GM23338 (cell line): ENCODE data around the gene RAB22A.
"Not testable (repeated sequence)": the region's sequence is repeated elsewhere in the genome, so short reads cannot be mapped to it uniquely, and the experiment has no call there.

Experiments used
- CTCF ChIP-seq, 2 experiments: fragments of 200-600 bp in 1 of 2; sonication (generic) in 1 of 2; conservative IDR thresholded peaks; 2 replicates each; pipeline versions ENCODE4 v1.5.1 to v1.6.1; 2016 to 2017; ENCODE audit warnings: antibody characterized with exemption in 2 of 2, low read depth in 2 of 2, mild to moderate bottlenecking in 2 of 2, moderate library complexity in 1 of 2
- EZH2 ChIP-seq: fragments of 200-600 bp; sonication (generic); IDR thresholded peaks from one replicate; pipeline ENCODE4 v1.8.0; 2017; ENCODE audit warnings: antibody characterized with exemption, mild to moderate bottlenecking, low read depth; ENCODE audit not compliant: unreplicated experiment
- EZH2phosphoT487 ChIP-seq: fragments of 200-600 bp; sonication (generic); IDR thresholded peaks from one replicate; pipeline ENCODE4 v1.8.1; 2018; ENCODE audit warnings: antibody characterized with exemption; ENCODE audit not compliant: unreplicated experiment
- POLR2AphosphoS5 ChIP-seq: IDR thresholded peaks from 2 replicates; pipeline ENCODE4 v1.6.1; 2016; ENCODE audit warnings: antibody characterized with exemption, low read depth
- REST ChIP-seq: IDR thresholded peaks from one replicate; pipeline ENCODE4 v1.6.1; 2018; ENCODE audit warnings: antibody characterized with exemption; ENCODE audit not compliant: unreplicated experiment
- ZNF462 ChIP-seq: fragments of 250-450 bp; sonication (Bioruptor Pico); IDR thresholded peaks from 2 replicates; pipeline ENCODE4 v1.5.0; 2020; ENCODE audit warnings: mild to moderate bottlenecking, moderate library complexity

GRCh38 chr20:58414216-58414615, 104.7 kb downstream of the RAB22A start:
- not testable (repeated sequence) for TF ChIP-seq CTCF (conservative IDR thresholded peaks at IDR 0.05; ENCODE audit: low read depth in 2 of 2); POLR2AphosphoS5; ZNF462; REST; EZH2phosphoT487; EZH2
